MCF 10A (cell line): ENCODE measurements around the gene PPP1R37. TPM values are rescaled to one million over a fixed set of nuclear protein-coding genes. Genes with fewer than 3 reads are reported as not detected.

Source experiments
- BruUV-seq: library from RNA; stranded (reverse); fragments of 400-500 nt; replicated peaks from 2 replicates; lab custom pipeline; 2021; lab: Mats Ljungman, UMichigan
- CTCF ChIA-PET: fragments of 300-600 bp; sonication (Branson Sonifier 250); formaldehyde crosslinking; extraction: SDS; loops from one replicate; lab custom pipeline; 2021; ENCODE audit warnings: antibody characterized with exemption, inconsistent platforms; lab: Yijun Ruan, JAX
- POLR2A ChIA-PET: fragments of 300-600, 350-650 bp; sonication (Branson Sonifier 250); formaldehyde crosslinking; extraction: SDS; loops from one replicate; lab custom pipeline; 2020; ENCODE audit warnings: antibody characterized with exemption, inconsistent platforms; lab: Yijun Ruan, JAX
- DNase-seq: peaks from one replicate; pipeline ENCODE4 v3.0.0-alpha.2; 2018; ENCODE audit not compliant: unreplicated experiment
- H3K27ac Mint-ChIP-seq: one replicate; pipeline ENCODE4 v1.8.0; 2022; ENCODE audit warnings: mild to moderate bottlenecking, low read depth, mixed read lengths; ENCODE audit not compliant: unreplicated experiment
- H3K27me3 Mint-ChIP-seq: one replicate; pipeline ENCODE4 v1.8.0; 2022; ENCODE audit warnings: mixed read lengths; ENCODE audit not compliant: insufficient read depth, unreplicated experiment
- H3K36me3 Mint-ChIP-seq: one replicate; pipeline ENCODE4 v1.8.0; 2022; ENCODE audit warnings: mild to moderate bottlenecking, moderate library complexity, mixed read lengths; ENCODE audit not compliant: insufficient read depth, unreplicated experiment
- H3K4me1 Mint-ChIP-seq: one replicate; pipeline ENCODE4 v1.8.0; 2022; ENCODE audit warnings: mixed read lengths; ENCODE audit not compliant: insufficient read depth, unreplicated experiment
- H3K4me3 Mint-ChIP-seq: one replicate; pipeline ENCODE4 v1.8.0; 2022; ENCODE audit warnings: mild to moderate bottlenecking, moderate library complexity, mixed read lengths; ENCODE audit not compliant: unreplicated experiment
- H3K9me3 Mint-ChIP-seq: one replicate; pipeline ENCODE4 v1.8.0; 2022; ENCODE audit warnings: mixed read lengths; ENCODE audit not compliant: unreplicated experiment
- intact Hi-C: fragments of 100-400 bp; cut with micrococcal nuclease; formaldehyde crosslinking; loops from 2 replicates; pipeline ENCODE4 v1.14.1; 2022
- total RNA-seq: library from RNA; stranded (reverse); gene quantifications from 2 replicates; pipeline ENCODE4 v1.2.3, GENCODE V29; 2022
- TF ChIP-seq, protein P1 (sequence below): fragments of 200-600 bp; IDR thresholded peaks from one replicate; pipeline ENCODE4 v1.8.0; 2022; ENCODE audit warnings: antibody characterized with exemption, mild to moderate bottlenecking; ENCODE audit not compliant: unreplicated experiment

Gene PPP1R37
- total RNA-seq, 1 experiment from 2014 or later: 22.0 TPM

DNA sequence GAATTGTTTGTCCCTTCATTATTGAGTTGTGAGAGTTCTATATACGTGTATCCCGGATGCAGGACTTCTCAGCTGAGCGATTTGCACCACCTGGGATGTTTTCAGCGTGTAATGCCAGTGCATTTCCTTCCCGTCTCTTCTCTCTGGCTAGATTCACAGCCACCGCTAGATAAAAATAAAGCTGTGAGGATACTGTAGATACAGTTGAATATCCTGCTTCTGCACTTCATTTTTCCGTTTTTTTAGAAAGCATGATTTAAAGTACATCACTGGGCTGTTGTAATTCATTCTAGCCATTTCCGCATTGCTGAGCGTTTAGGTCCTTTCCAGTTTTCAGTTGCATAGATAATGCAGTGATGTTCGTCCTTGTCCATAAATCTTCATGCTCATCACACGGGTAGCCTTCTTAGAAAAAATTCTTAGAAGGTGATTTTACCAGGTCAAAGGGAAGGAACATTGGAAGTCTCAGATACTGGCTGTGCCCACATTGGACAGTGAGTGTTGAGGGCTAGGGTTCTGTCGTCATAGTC lies 14.7 kb downstream of the PPP1R37 start:
- peaks cover 12% of the 10 kb centered on the region for H3K4me1 Mint-ChIP-seq
- CTCF ChIA-PET: interaction anchor here (0.6 to 1.0 kb wide), 2 partner anchors 15 to 393 kb away, joined by 3 read pairs; no protein-coding TSS in a partner anchor
- no peak overlapping the region for H3K4me3 Mint-ChIP-seq
- POLR2A ChIA-PET: interaction anchor here (0.6 kb wide), 1 partner anchor 9 kb away, joined by 3 read pairs; no protein-coding TSS in a partner anchor
- BruUV-seq: no TSS peak
- intact Hi-C loops: no loop called here
- H3K27me3 Mint-ChIP-seq: no peaks in the 10 kb centered on the region
- peaks cover 6% of the 10 kb centered on the region for H3K36me3 Mint-ChIP-seq
- H3K9me3 Mint-ChIP-seq: no peaks in the 10 kb centered on the region
- no peak overlapping the region for H3K27ac Mint-ChIP-seq
- no peak for DNase-seq
- TF ChIP-seq, protein P1, sequence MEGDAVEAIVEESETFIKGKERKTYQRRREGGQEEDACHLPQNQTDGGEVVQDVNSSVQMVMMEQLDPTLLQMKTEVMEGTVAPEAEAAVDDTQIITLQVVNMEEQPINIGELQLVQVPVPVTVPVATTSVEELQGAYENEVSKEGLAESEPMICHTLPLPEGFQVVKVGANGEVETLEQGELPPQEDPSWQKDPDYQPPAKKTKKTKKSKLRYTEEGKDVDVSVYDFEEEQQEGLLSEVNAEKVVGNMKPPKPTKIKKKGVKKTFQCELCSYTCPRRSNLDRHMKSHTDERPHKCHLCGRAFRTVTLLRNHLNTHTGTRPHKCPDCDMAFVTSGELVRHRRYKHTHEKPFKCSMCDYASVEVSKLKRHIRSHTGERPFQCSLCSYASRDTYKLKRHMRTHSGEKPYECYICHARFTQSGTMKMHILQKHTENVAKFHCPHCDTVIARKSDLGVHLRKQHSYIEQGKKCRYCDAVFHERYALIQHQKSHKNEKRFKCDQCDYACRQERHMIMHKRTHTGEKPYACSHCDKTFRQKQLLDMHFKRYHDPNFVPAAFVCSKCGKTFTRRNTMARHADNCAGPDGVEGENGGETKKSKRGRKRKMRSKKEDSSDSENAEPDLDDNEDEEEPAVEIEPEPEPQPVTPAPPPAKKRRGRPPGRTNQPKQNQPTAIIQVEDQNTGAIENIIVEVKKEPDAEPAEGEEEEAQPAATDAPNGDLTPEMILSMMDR: no peak

DNA sequence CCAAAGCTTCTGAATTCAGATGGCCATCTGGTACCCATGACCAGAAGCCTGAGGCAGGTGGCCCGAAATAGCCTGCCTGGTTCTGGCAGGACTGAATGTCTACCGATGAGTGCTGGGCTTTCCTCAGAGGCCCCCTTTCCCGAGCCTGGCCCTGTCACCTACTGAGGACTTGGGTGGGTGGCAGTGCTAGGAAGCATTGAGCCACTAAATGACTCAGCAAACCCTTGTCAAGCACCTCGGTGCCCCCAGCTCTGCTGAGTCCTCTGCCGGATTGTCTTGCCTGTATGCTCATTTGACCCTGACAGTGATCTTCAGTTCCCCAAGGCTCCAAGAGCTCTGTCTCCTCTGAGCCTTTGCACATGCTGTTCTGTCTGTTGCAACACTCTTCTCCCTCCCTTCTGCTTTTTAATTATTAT lies 17.9 kb downstream of the PPP1R37 start:
- no TSS peak for BruUV-seq
- Mint-ChIP-seq H3K27me3 (no peaks in the 10 kb centered on the region), H3K9me3 (no peaks in the 10 kb centered on the region), H3K36me3 (no peaks in the 10 kb centered on the region), H3K4me3 (no peak overlapping the region), H3K27ac (no peak overlapping the region), H3K4me1 (no peaks in the 10 kb centered on the region)
- TF ChIP-seq, protein P1: no peak
- no peak for DNase-seq
- intact Hi-C loops: no loop called here
- POLR2A ChIA-PET: interaction anchor here (0.7 kb wide), 1 partner anchor 13 kb away, joined by 3 read pairs; no protein-coding TSS in a partner anchor
- CTCF ChIA-PET: no interaction called here

DNA sequence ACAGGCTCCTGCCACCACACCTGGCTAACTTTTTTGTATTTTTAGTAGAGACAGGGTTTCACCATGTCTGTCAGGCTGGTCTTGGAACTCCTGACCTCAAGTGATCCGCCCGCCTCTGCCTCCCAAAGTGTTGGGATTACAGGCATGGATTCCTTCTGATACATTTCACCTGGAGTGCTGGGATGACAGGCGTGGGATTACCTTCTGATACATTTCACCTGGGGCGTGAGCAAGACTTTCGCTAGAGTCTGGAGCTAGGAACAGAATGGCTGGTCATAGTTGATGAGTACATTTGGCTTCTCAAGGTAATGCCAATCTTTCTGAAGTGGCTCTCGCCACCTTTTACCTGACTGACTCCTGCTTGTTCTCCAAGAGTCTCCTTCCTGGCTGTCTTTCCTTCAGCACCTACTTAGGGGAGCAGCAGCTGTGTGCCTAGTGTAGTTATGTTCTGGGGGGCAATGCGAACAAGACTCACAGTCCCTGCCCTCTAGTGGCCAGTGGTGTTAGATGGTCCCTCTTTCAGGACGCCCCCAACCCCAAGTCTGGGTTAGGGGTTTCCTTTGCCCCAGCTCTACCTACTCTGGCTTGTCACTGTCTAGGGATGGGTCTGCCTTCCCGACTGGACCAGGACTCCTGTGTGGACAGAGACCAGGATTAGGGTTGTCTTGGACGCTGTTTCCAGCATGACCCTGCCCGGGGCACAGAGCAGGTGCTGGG lies 19.3 kb downstream of the PPP1R37 start:
- no peaks in the 10 kb centered on the region for H3K4me1 Mint-ChIP-seq
- CTCF ChIA-PET: interaction anchor here (0.6 to 1.4 kb wide), 5 partner anchors 11 to 569 kb away, joined by 3 to 5 read pairs (median 5); no protein-coding TSS in a partner anchor
- intact Hi-C loops: no loop called here
- no peaks in the 10 kb centered on the region for H3K27me3 Mint-ChIP-seq
- H3K4me3 Mint-ChIP-seq: no peak overlapping the region
- no TSS peak for BruUV-seq
- no peaks in the 10 kb centered on the region for H3K36me3 Mint-ChIP-seq
- POLR2A ChIA-PET: interaction anchor here (0.6 kb wide), 1 partner anchor 63 kb away, joined by 3 read pairs; no protein-coding TSS in a partner anchor
- TF ChIP-seq, protein P1: no peak
- DNase-seq: no peak
- no peak overlapping the region for H3K27ac Mint-ChIP-seq
- H3K9me3 Mint-ChIP-seq: no peaks in the 10 kb centered on the region

DNA sequence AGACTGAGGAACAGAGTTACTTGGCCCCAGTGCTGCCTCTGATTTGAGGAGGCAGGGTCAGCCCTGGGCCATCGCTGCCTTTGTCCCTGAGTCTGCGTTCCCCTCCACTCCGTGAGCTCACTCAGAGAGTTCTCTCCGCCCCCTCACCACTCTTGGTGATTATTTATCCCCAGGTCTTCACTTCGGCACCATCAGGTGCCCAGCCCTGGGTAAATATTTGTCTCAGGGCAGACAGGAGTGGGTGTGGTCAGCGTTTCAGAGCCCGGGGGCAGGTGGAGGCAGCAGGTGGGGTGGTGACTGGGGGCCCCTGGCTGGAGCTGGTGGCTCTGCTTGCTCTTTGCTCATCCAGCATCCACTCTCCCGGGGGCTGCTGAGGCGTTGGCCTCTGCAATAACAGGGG lies 20.6 kb downstream of the PPP1R37 start:
- H3K27me3 Mint-ChIP-seq: no peaks in the 10 kb centered on the region
- H3K27ac Mint-ChIP-seq: no peak overlapping the region
- DNase-seq: no peak
- POLR2A ChIA-PET: interaction anchor here (0.8 kb wide), 1 partner anchor 21 kb away, joined by 3 read pairs; no protein-coding TSS in a partner anchor
- TF ChIP-seq, protein P1: no peak
- H3K4me1 Mint-ChIP-seq: no peaks in the 10 kb centered on the region
- H3K9me3 Mint-ChIP-seq: no peaks in the 10 kb centered on the region
- H3K36me3 Mint-ChIP-seq: no peaks in the 10 kb centered on the region
- no TSS peak for BruUV-seq
- H3K4me3 Mint-ChIP-seq: no peak overlapping the region
- CTCF ChIA-PET: interaction anchor here (0.6 to 1.4 kb wide), 3 partner anchors 12 to 25 kb away, joined by 3 to 5 read pairs (median 3); no protein-coding TSS in a partner anchor
- intact Hi-C loops: no loop called here
